Activated naive CD8-positive, alpha-beta T cell treated with anti-CD3 and anti-CD28 coated beads for 36 hours (primary cell): ENCODE results near the gene CCL15. TPM values are rescaled to one million over a fixed set of nuclear protein-coding genes. Genes with fewer than 3 reads are reported as not detected.

Source experiments
- DNase-seq: peaks from one replicate; pipeline ENCODE4 v3.0.0; 2021
- H3K27ac Mint-ChIP-seq: one replicate; pipeline ENCODE4 v1.8.0; 2022; ENCODE audit warnings: mild to moderate bottlenecking, moderate library complexity, mixed read lengths
- H3K27me3 Mint-ChIP-seq: one replicate; pipeline ENCODE4 v1.8.0; 2022; ENCODE audit warnings: mild to moderate bottlenecking, mixed read lengths
- H3K36me3 Mint-ChIP-seq: one replicate; pipeline ENCODE4 v1.8.0; 2021; ENCODE audit warnings: mild to moderate bottlenecking, mixed read lengths
- H3K4me1 Mint-ChIP-seq: one replicate; pipeline ENCODE4 v1.8.0; 2021; ENCODE audit warnings: mixed read lengths
- H3K4me3 Mint-ChIP-seq: one replicate; pipeline ENCODE4 v1.8.0; 2022; ENCODE audit warnings: mild to moderate bottlenecking, moderate library complexity, mixed read lengths
- H3K9me3 Mint-ChIP-seq: one replicate; pipeline ENCODE4 v1.8.0; 2022; ENCODE audit warnings: mixed read lengths
- total RNA-seq, 2 experiments: library from RNA; stranded (reverse); gene quantifications; one replicate each; pipeline ENCODE4 v1.2.3, GENCODE V29; 2021

The CCL15 gene
- total RNA-seq, 2 experiments from 2014 or later, result not detected

GRCh38 chr17:35977509-35977908, 23.8 kb downstream of the CCL15 start:
- Mint-ChIP-seq H3K9me3 (no peaks in the 10 kb centered on the region), H3K27me3 (peaks cover 10% of the 10 kb centered on the region), H3K4me3 (no peak overlapping the region), H3K4me1 (no peaks in the 10 kb centered on the region), H3K27ac (no peak overlapping the region), H3K36me3 (no peaks in the 10 kb centered on the region)
- DNase-seq, result no peak

DNA sequence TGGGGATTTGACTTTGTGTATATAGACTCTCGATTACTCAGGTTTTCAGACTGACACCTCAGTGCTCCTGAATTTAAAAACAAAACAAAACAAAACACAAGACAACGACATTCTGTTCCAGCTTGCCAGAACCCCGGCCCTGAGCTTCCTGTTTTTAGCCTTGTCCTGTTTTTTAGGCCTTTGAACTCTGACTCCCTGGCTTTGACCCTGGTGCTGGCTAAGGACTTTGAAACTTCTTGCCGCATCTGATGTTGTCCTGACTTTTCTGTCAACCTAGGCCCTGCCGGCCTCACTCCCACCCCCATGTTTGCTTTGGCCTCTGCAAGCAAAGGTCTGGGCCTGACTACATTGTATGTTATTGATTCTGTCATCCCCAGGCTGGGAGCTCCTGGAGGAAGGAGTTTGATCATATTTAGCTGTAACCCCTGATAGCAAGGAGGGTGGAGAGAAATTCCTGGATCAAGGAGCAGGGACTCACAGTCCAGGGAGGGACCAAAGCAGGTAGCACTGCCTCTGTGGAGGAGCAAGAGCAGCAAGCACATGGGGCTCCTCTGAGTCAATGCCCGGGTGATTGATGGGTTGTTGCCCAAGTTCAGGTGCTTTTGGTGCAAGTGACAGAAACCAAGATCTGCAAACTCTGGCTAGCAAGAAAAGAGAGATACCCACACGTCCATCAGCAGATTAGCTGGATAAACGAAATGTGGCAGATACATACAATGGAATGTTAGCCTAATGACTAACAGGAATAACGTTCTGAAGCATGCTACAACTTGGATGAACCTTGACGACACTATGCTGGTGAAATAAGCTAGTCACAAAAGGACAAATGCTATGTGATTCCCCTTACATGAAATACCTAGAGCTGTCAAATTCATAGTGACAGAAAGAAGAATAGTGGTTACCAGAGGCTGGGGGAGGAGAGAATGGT, 27.8 kb downstream of the CCL15 start:
- Mint-ChIP-seq H3K4me1 (peaks cover 2% of the 10 kb centered on the region), H3K27ac (no peak overlapping the region), H3K9me3 (no peaks in the 10 kb centered on the region), H3K4me3 (no peak overlapping the region), H3K27me3 (peaks cover 5% of the 10 kb centered on the region), H3K36me3 (no peaks in the 10 kb centered on the region)
- DNase-seq, result no peak

GRCh38 chr17:35972945-35973332, 28.4 kb downstream of the CCL15 start:
- no peak for DNase-seq
- Mint-ChIP-seq H3K4me1 (peaks cover 2% of the 10 kb centered on the region), H3K9me3 (no peaks in the 10 kb centered on the region), H3K36me3 (no peaks in the 10 kb centered on the region), H3K27ac (no peak overlapping the region), H3K4me3 (no peak overlapping the region), H3K27me3 (peaks cover 5% of the 10 kb centered on the region)

- no peaks in the 10 kb centered on the region for H3K9me3 Mint-ChIP-seq
- H3K36me3 Mint-ChIP-seq, result no peaks in the 10 kb centered on the region
- no peak overlapping the region for H3K4me3 Mint-ChIP-seq
- H3K4me1 Mint-ChIP-seq, result peaks cover 2% of the 10 kb centered on the region
- no peak overlapping the region for H3K27ac Mint-ChIP-seq
- peaks cover 5% of the 10 kb centered on the region for H3K27me3 Mint-ChIP-seq
- no peak for DNase-seq
Observed at GRCh38 chr17:35972535-35972934, 28.8 kb downstream of the CCL15 start.

DNA sequence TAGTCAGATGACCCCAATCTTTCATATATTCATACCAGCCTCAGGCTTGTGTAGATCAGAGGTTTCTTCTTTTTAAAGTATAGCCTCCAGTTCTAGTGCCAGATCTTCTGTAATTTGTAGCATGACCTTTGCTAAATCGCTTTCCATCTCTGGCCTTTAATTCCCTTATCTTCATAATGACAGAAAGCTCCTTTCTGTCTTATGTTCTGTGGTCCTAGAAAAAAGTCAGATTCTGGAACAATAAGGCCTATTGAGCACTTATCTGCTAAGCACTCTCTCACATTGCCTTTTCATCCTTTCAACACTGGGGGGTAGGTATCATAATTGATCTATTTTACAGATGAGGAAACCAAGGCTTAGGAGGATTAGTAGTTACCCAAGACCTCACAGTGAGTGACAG, 29.3 kb downstream of the CCL15 start:
- Mint-ChIP-seq H3K4me3 (no peak overlapping the region), H3K27me3 (peaks cover 5% of the 10 kb centered on the region), H3K4me1 (peaks cover 2% of the 10 kb centered on the region), H3K36me3 (no peaks in the 10 kb centered on the region), H3K27ac (no peak overlapping the region), H3K9me3 (no peaks in the 10 kb centered on the region)
- no peak for DNase-seq

DNA sequence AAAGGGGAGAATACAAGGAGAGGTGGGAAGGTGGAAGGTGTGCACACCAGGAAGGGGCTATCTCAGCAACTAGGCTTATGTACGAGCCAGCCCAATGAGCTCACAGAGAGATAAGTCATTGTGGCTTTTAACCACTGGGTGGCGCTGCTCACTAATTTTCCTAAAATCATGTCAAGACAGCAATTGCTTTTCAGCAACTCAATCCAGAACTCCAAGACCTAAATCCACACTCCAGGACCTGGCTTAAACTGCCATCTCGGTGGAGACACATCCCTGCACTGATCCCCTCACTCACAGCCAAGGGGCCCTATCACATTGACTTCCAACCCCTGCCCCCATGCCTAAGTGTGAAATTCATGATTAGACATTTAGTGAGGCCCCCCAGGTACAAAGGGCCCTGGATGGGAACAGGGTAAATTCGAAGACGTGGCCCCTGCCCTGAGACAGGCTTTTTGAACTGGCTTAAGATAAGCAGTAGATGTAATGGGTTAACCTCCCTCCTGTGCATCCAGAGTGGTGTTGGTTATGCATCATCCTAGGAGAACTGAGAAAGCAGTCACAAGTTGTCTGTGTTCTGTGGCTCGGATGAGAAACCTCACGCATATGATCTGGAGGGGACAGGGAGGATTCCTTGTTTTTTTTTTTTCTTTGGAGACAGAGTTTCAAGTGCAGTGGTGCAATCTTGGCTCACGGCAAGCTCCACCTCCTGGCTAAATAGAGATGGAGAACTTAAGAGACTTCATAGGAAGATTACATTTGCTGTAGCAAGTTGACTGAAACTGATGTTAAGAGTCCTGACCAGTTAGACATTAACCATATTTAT, 31.6 kb downstream of the CCL15 start:
- Mint-ChIP-seq H3K4me1 (peaks cover 2% of the 10 kb centered on the region), H3K27ac (no peak overlapping the region), H3K4me3 (no peak overlapping the region), H3K27me3 (no peaks in the 10 kb centered on the region), H3K9me3 (no peaks in the 10 kb centered on the region), H3K36me3 (no peaks in the 10 kb centered on the region)
- DNase-seq, result peak; percentile 61

DNA sequence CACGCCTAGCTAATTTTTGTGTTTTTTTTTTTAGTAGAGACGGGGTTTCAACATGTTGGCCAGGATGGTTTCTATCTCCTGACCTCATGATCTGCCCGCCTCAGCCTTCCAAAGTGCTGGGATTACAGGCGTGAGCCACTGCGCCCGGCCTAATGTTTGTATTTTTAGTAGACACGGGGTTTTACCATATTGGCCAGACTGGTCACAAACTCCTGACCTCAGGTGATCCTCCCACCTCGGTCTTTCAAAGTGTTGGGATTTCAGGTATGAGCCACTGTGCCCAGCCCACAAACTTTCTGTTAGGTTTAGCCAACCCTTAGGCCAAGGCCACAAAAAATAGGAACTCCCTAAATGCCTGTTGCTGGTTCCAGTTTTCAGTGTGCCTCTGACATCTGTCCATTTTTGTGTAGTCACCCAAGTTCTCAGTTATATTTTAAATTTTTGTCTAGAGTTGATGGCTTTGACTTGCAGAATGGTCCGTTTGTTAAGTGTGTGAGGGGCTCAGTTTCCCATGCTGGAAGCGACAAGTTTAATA, 32.8 kb downstream of the CCL15 start:
- Mint-ChIP-seq H3K4me3 (no peak overlapping the region), H3K27ac (no peak overlapping the region), H3K27me3 (no peaks in the 10 kb centered on the region), H3K36me3 (no peaks in the 10 kb centered on the region), H3K4me1 (peaks cover 2% of the 10 kb centered on the region), H3K9me3 (no peaks in the 10 kb centered on the region)
- DNase-seq, result no peak

GRCh38 chr17:35965272-35965671, 36.1 kb downstream of the CCL15 start:
- DNase-seq, result no peak
- H3K27ac Mint-ChIP-seq, result no peak overlapping the region
- H3K4me3 Mint-ChIP-seq, result no peak overlapping the region
- no peaks in the 10 kb centered on the region for H3K36me3 Mint-ChIP-seq
- H3K9me3 Mint-ChIP-seq, result no peaks in the 10 kb centered on the region
- no peaks in the 10 kb centered on the region for H3K27me3 Mint-ChIP-seq
- peaks cover 2% of the 10 kb centered on the region for H3K4me1 Mint-ChIP-seq

- Mint-ChIP-seq H3K4me3 (no peak overlapping the region), H3K4me1 (no peaks in the 10 kb centered on the region), H3K27me3 (peaks cover 3% of the 10 kb centered on the region), H3K36me3 (no peaks in the 10 kb centered on the region), H3K9me3 (no peaks in the 10 kb centered on the region), H3K27ac (no peak overlapping the region)
- no peak for DNase-seq
Observed at GRCh38 chr17:35963663-35964062, 37.7 kb downstream of the CCL15 start.

GRCh38 chr17:35953720-35954119, 47.6 kb downstream of the CCL15 start:
- H3K4me3 Mint-ChIP-seq, result no peak overlapping the region

GRCh38 chr17:35949401-35949800, 52.0 kb downstream of the CCL15 start:
- Mint-ChIP-seq H3K36me3 (no peaks in the 10 kb centered on the region), H3K9me3 (no peaks in the 10 kb centered on the region), H3K27me3 (no peaks in the 10 kb centered on the region), H3K4me1 (no peaks in the 10 kb centered on the region), H3K27ac (no peak overlapping the region), H3K4me3 (no peak overlapping the region)
- DNase-seq, result no peak

More at GRCh38 chr17:35953720-35954119, 47.6 kb downstream of the CCL15 start:
- H3K27ac Mint-ChIP-seq, result no peak overlapping the region
- peaks cover 10% of the 10 kb centered on the region for H3K27me3 Mint-ChIP-seq
- H3K9me3 Mint-ChIP-seq, result no peaks in the 10 kb centered on the region
- H3K4me1 Mint-ChIP-seq, result no peaks in the 10 kb centered on the region
- H3K36me3 Mint-ChIP-seq, result no peaks in the 10 kb centered on the region
- no peak for DNase-seq

DNA sequence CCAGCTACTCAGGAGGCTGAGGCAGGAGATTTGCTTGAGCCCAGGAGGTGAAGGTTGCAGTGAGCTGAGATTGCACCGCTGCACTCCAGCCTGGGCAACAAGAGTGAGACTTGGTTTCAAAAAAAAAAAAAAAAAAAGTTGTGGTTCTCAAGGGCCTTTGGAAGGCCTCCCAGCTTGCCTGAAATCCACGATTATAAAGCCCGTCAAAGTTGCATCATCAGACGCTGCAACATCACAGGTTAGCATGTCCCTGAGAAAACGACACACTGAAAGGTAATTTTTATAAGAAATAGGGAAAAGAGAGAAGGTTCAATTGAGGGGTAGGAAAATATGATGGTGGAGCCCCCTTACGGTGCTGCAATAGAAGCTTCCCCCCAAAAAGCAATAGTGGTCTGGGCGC, 53.3 kb downstream of the CCL15 start:
- H3K4me1 Mint-ChIP-seq, result no peaks in the 10 kb centered on the region
- no peaks in the 10 kb centered on the region for H3K27me3 Mint-ChIP-seq
- H3K4me3 Mint-ChIP-seq, result no peak overlapping the region
- H3K36me3 Mint-ChIP-seq, result no peaks in the 10 kb centered on the region
- H3K27ac Mint-ChIP-seq, result no peak overlapping the region
- DNase-seq, result no peak
- no peaks in the 10 kb centered on the region for H3K9me3 Mint-ChIP-seq
